Measurements from ENCODE around the gene FTL. TPM values are rescaled to one million over a fixed set of nuclear protein-coding genes. Genes with fewer than 3 reads are reported as not detected.

Gene FTL
- 3,392 and 8,392 TPM in 2 replicates for total RNA-seq

DNA sequence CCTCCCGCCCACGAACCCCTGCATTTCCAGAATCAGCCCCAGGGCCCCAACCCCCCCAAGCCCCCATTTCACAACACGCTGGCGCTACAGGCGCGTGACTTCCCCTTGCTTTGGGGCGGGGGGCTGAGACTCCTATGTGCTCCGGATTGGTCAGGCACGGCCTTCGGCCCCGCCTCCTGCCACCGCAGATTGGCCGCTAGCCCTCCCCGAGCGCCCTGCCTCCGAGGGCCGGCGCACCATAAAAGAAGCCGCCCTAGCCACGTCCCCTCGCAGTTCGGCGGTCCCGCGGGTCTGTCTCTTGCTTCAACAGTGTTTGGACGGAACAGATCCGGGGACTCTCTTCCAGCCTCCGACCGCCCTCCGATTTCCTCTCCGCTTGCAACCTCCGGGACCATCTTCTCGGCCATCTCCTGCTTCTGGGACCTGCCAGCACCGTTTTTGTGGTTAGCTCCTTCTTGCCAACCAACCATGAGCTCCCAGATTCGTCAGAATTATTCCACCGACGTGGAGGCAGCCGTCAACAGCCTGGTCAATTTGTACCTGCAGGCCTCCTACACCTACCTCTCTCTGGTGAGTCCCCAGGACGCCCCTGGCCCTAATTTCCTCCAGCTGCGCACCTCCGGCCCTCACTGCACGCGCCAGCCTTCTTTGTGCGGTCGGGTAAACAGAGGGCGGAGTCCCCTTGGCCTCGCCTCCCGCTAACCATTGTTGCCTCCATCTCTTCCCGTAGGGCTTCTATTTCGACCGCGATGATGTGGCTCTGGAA, at the start of gene FTL:
FTL (plus strand) TSS at position 270 of the 766 bp plus-strand sequence; CDS start at position 469, 199 bp downstream.

DNA sequence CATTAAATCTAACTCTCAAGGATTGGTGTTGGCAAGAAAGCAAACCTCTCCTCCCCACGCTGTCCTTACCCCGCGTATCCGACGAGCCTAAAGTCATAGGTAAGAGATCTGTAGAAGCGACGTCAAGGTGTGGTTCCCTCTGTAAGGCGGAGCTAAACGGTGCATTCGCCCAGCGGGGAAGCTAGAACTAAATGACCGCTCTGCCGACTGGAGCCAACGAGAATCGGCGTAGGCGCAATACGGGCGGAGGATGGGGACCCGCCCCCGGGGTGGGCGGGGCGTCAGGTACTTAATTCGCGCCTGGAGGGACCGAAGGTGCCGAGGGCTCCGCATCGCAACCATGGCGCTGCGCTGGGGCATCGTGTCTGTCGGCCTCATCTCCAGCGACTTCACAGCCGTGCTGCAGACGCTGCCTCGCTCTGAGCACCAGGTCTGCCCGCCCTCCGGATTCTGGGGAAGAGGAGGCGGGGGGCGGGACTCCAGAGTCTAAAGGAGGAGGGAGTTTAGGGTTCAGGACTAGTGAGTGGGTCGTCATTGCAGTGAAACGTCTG, 31.7 kb upstream of the FTL start, which contains the start of gene DHDH:
DHDH (plus strand) TSS at position 318 of the 551 bp plus-strand sequence; CDS start at position 341, 23 bp downstream.

GRCh38 chr19:48954595-48955307, 10.4 kb upstream of the FTL start, which contains the start of gene BAX:
TSS of gene BAX (plus strand) at chr19:48954875. CDS start at chr19:48954929, 54 bp downstream.

DNA sequence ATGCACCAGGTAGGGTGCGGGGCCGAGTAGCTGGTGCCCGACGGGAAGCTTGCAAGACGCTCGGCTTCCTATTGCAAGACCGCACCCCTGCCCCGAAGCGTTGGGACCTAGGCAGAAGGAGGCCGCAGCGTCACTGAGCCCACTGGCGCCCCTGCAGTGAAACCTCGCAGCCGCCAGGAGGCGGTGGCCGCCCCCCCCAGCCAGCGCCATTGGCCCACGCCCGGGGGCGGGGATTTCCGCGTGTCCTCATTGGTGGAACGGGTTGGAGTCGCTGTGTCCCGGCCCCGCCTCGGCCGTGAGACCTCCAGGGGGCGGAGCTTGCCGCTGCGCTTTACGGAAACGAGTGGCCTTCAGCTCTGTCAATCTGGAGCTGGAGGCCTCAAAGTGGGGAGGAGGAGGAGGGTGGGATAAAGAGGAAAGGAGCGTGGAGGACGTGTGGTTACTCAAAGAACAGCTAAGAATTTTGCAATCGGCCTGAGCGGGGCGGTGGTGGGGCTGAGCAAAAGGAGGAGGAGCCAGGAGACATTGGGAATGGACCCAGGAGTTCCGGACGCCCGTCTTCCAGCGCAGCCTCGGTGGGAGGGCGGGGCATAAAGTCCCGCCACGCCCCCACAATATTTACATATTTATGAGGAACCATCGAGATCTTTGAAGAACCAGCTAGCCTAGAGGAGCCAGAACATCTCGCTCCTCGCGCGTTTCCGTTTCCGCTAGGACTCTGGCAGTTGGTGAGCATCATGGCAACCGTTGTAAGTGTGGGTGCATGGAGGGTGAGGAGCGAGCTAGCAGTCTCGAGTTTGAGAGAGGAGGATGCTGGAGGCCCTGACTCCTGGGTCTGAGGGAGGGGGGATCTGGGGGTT, 28.3 kb downstream of the FTL start, which contains the start of the genes GYS1 and RUVBL2:
GYS1 (minus strand) TSS at position 135 of the 860 bp plus-strand sequence. CDS start 197 bp downstream, outside the sequence.
RUVBL2 (plus strand) TSS at position 713 of the 860 bp plus-strand sequence; CDS start at position 738, 25 bp downstream.

Other genes starting within 250 kb of the FTL start
- 0.48 TPM in 1 of 2 replicates, not detected in the other for gene MAMSTR, start 245.6 kb upstream of the FTL start, total RNA-seq
- gene RASIP1, start 224.7 kb upstream of the FTL start, total RNA-seq = 2.9 and 3.2 TPM in 2 replicates
- gene IZUMO1, start 218.4 kb upstream of the FTL start, total RNA-seq = not detected in 2 replicates
- gene FUT1, start 212.7 kb upstream of the FTL start, total RNA-seq = 11.9 and 14.9 TPM in 2 replicates
- not detected in 2 replicates for gene FGF21, start 209.8 kb upstream of the FTL start, total RNA-seq
- 35.2 and 37.8 TPM in 2 replicates for gene BCAT2, start 154.3 kb upstream of the FTL start, total RNA-seq
- gene HSD17B14, start 128.8 kb upstream of the FTL start, total RNA-seq = 0.64 and 1.9 TPM in 2 replicates
- gene PLEKHA4, start 96.7 kb upstream of the FTL start, total RNA-seq = 3.8 and 5.5 TPM in 2 replicates
- 59.9 and 106 TPM in 2 replicates for gene PPP1R15A, start 92.9 kb upstream of the FTL start, total RNA-seq
- 0.21 and 0.24 TPM in 2 replicates for gene TULP2, start 66.6 kb upstream of the FTL start, total RNA-seq
- 90.8 and 93.4 TPM in 2 replicates for gene NUCB1, start 65.0 kb upstream of the FTL start, total RNA-seq
- gene DHDH, start 31.6 kb upstream of the FTL start, total RNA-seq = 6.4 and 8.4 TPM in 2 replicates
- 35.0 and 104 TPM in 2 replicates for gene BAX, start 10.4 kb upstream of the FTL start, total RNA-seq
- gene GYS1, start 28.0 kb downstream of the FTL start, total RNA-seq = 22.8 and 61.9 TPM in 2 replicates
- gene RUVBL2, start 28.6 kb downstream of the FTL start, total RNA-seq = 159 and 276 TPM in 2 replicates
- gene LHB, start 51.8 kb downstream of the FTL start, total RNA-seq = 1.9 TPM in 1 of 2 replicates, not detected in the other
- not detected in 2 replicates for gene CGB3, start 59.0 kb downstream of the FTL start, total RNA-seq
- 1.9 TPM in 1 of 2 replicates, not detected in the other for gene CGB2, start 66.6 kb downstream of the FTL start, total RNA-seq
- gene CGB1, start 71.6 kb downstream of the FTL start, total RNA-seq = not detected in 2 replicates
- gene CGB5, start 78.5 kb downstream of the FTL start, total RNA-seq = 0.24 TPM in 1 of 2 replicates, not detected in the other
- 0.48 TPM in 1 of 2 replicates, not detected in the other for gene CGB8, start 83.8 kb downstream of the FTL start, total RNA-seq
- gene CGB7, start 92.4 kb downstream of the FTL start, total RNA-seq = 0.85 and 0.96 TPM in 2 replicates
- 3.4 and 8.0 TPM in 2 replicates for gene NTF4, start 99.5 kb downstream of the FTL start, total RNA-seq
- under 0.01 TPM in 1 of 2 replicates, not detected in the other for gene KCNA7, start 107.4 kb downstream of the FTL start, total RNA-seq
- gene SNRNP70, start 120.1 kb downstream of the FTL start, total RNA-seq = 79.5 and 91.6 TPM in 2 replicates
- 2.6 and 10.1 TPM in 2 replicates for gene LIN7B, start 149.1 kb downstream of the FTL start, total RNA-seq
- 0.48 and 2.8 TPM in 2 replicates for gene C19orf73, start 153.8 kb downstream of the FTL start, total RNA-seq
- gene PPFIA3, start 154.2 kb downstream of the FTL start, total RNA-seq = 0.85 and 2.9 TPM in 2 replicates
- not detected in 2 replicates for gene HRC, start 190.1 kb downstream of the FTL start, total RNA-seq
- 17.7 and 21.2 TPM in 2 replicates for gene TRPM4, start 192.5 kb downstream of the FTL start, total RNA-seq